A673 (cell line): ENCODE data around the gene RNPS1.

ENCODE experiments used
- EZH2 ChIP-seq: fragments of 200-600 bp; sonication (generic); IDR thresholded peaks from 2 replicates; pipeline ENCODE4 v1.6.1; 2017; ENCODE audit warnings: borderline replicate concordance, low read depth, mild to moderate bottlenecking, mixed read lengths, antibody characterized with exemption, low read length; ENCODE audit not compliant: poor library complexity, severe bottlenecking
- TF ChIP-seq, protein P1 (sequence below): fragments of 300-800, 200-600 bp; sonication (generic); conservative IDR thresholded peaks from 2 replicates; pipeline ENCODE4 v1.5.1; 2017; ENCODE audit warnings: low read depth, mild to moderate bottlenecking, antibody characterized with exemption, low read length, moderate library complexity, mixed read lengths

DNA sequence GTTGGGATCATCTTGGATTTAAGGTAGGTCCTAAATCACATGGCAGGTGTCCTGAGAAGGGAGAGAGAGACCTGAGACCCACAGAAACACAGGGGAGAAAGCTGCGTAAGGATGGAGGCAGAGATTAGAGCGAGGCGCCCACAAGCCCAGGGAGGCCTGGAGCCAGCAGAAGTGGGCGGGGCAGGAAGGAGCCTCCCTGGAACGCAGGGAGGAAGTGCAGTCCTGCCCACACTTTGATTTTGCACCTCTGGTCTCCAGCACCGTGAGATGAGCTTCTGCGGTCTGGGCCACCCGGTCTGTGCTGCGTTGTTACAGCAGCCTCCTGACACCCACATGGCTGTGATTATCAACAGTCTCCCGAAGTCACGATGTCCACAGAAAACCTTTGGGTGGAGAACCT is 25.3 kb downstream of the RNPS1 start:
- TF ChIP-seq, protein P1, sequence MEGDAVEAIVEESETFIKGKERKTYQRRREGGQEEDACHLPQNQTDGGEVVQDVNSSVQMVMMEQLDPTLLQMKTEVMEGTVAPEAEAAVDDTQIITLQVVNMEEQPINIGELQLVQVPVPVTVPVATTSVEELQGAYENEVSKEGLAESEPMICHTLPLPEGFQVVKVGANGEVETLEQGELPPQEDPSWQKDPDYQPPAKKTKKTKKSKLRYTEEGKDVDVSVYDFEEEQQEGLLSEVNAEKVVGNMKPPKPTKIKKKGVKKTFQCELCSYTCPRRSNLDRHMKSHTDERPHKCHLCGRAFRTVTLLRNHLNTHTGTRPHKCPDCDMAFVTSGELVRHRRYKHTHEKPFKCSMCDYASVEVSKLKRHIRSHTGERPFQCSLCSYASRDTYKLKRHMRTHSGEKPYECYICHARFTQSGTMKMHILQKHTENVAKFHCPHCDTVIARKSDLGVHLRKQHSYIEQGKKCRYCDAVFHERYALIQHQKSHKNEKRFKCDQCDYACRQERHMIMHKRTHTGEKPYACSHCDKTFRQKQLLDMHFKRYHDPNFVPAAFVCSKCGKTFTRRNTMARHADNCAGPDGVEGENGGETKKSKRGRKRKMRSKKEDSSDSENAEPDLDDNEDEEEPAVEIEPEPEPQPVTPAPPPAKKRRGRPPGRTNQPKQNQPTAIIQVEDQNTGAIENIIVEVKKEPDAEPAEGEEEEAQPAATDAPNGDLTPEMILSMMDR = no peak
- no peak for TF ChIP-seq EZH2
